Head of caudate nucleus (tissue), 42 donors: ENCODE data around the gene PDZD2.
"Not testable (repeated sequence)": the region's sequence is repeated elsewhere in the genome, so short reads cannot be mapped to it uniquely, and the experiment has no call there.

ENCODE experiments used
- DNase-seq, 42 donors: peaks; one replicate each; pipeline versions ENCODE4 v3.0.0 to v3.0.0-alpha.2; 2020 to 2021; ENCODE audit warnings: mixed read lengths in 7 of 42
- intact Hi-C: fragments of 100-400 bp; cut with DNase I; formaldehyde crosslinking; loops from one replicate; pipeline ENCODE4 v1.15.0; 2022

Gene PDZD2

GRCh38 chr5:31722111-31722510, 83.2 kb downstream of the PDZD2 start:
- intact Hi-C loops: no loop called here
- DNase-seq: no peak

GRCh38 chr5:31725996-31726395, 87.1 kb downstream of the PDZD2 start:
- intact Hi-C loops: no loop called here
- no peak for DNase-seq

DNA sequence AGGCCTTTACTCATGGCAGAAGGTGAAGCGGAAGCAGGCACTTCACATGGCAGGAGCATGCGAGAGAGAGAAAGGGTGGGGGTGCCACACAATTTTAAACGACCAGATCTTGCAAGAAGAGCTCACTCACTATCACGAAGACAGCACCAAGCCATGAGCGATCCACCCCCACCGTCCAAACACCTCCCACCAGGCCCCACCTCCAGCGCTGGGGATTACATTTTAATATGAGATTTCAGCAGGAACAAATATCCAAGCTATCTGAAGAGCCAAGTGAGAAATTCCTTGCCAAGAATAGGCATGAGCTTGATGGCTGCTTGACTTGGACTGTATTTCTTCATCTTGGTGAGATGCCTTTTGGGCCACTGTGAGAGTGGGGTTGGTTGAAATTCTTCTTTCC, 88.0 kb downstream of the PDZD2 start:
- peak in 37 of 42 donors; percentile 23 to 84 (median 58) for DNase-seq
- intact Hi-C loops: no loop called here

GRCh38 chr5:31728039-31728438, 89.1 kb downstream of the PDZD2 start:
- DNase-seq: no peak
- intact Hi-C loops: no loop called here

DNA sequence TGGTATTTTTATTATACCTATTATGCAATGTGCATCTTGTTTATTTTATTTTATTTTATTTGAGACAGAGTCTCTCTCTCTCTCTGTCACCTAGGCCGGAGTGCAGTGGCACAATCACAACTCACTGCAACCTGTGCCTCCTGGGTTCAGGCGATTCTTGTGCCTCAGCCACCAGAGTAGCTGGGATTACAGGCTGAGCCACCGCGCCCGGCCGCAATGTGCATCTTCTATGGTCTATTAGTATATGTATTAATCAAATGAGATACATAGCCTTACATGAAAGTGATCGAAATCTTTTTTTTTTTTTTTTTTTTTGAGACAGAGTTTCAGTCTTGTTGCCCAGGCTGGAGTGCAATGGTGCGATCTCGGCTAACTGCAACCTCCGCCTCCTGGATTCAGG, 89.9 kb downstream of the PDZD2 start:
- DNase-seq, intact Hi-C loops: not testable (repeated sequence)

- no peak for DNase-seq
- intact Hi-C loops: loop anchor here (5.0 kb wide), 1 partner anchor 93 kb away; the partner anchor contains the start of gene PDZD2
Measured at GRCh38 chr5:31730139-31730538, 91.2 kb downstream of the PDZD2 start.

GRCh38 chr5:31731016-31731415, 92.1 kb downstream of the PDZD2 start:
- DNase-seq: no peak
- intact Hi-C loops: loop anchor here (5.0 kb wide), 1 partner anchor 94 kb away; the partner anchor contains the start of gene PDZD2

DNA sequence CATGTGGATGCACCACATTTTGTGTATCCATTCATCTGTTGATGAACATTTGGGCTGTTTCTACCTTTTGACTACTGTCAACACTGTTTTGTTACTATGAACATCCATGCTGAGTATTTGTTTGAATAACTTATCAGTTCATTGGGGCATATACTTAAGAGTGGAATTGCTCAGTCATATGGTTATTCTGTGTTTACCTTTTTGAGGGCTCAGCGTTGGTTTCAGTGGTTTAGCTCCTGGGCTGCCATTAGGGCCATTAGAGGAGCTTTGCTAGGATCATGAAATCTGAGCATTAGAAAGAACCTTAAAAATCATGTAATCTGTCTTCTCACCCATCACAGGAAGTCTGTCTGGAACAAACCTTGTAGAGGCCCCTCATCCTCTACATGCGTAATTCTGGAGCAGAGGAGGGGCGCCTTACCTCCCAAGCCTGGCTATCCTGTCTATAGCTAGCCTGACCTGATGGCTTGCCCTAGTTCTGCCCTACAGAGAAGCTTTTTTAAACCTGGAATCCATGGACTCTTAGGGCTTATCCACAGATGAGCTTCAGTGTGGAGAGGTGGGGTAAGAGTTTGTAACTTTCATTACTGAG, 92.9 kb downstream of the PDZD2 start:
- DNase-seq: no peak
- intact Hi-C loops: loop anchor here (5.0 kb wide), 1 partner anchor 95 kb away; the partner anchor contains the start of gene PDZD2

- intact Hi-C loops: loop anchor here (5.0 kb wide), 1 partner anchor 96 kb away; the partner anchor contains the start of gene PDZD2
- not testable (repeated sequence) for DNase-seq
Measured at GRCh38 chr5:31732821-31733220, 93.9 kb downstream of the PDZD2 start.

DNA sequence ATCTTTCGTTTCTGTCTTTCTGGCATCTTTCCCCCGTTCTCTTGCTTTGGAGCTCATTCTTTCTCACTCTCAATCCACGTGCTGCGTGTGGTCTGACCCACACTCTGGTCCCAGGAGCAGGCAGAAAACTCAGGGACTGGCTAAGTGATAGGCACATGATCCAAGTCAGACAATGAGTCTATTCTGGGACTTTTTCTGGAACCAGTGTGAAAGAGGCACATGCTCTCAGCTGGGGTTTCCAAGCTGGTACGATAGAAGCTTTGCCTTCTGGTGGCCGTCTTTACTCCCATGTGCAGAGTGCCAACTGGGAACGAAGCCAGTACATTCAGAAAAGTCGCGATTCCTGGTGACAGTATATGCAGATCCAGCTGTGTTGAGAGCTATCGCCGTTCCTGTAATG, 94.4 kb downstream of the PDZD2 start:
- intact Hi-C loops: loop anchor here (5.0 kb wide), 1 partner anchor 96 kb away; the partner anchor contains the start of gene PDZD2
- peak; percentile 29 to 94 (median 76) for DNase-seq

DNA sequence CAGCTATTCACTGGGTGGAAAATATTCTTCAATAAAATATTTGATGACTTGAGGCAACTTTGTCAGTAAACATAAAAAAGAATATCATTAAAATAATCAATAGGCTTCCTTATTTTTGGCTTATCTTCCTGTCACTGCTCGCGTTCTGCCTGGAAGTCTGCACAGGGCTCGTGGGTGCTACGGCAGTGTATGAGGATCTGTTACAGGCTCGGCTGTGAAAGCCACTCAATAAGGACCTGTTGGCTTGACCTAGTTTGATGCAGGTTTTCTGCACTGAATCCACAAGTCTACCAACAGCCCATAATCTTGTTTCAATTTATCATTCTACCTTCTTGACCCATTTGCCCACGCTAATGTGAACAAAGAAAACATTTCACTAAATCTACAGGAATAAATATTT, 97.2 kb downstream of the PDZD2 start:
- peak in 4 of 42 donors; percentile 28 to 58 (median 38) for DNase-seq
- intact Hi-C loops: no loop called here

DNA sequence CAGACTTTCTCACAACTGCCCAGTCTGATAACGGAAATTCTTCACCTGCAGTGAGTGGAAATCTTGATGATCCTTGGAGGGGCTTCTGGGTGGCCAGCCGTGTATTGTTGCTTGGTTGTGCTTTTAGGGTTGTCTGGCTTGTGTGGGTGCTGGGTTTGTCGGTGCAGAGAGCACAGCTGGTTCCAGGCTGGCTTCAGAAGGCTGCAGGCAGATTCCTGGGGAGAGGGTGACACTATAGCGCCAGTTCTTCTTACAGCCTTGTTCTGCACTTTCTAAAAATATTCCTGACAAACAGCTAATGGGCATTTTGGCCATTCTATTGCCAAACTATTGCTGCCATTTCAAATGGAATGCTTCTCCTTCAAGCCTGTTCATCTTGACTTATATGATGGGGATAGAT, 99.3 kb downstream of the PDZD2 start:
- intact Hi-C loops: no loop called here
- peak in 1 of 42 donors; percentile 33 for DNase-seq

GRCh38 chr5:31741496-31741895, 102.6 kb downstream of the PDZD2 start:
- peak in 39 of 42 donors; percentile 32 to 83 (median 60) for DNase-seq
- intact Hi-C loops: no loop called here

DNA sequence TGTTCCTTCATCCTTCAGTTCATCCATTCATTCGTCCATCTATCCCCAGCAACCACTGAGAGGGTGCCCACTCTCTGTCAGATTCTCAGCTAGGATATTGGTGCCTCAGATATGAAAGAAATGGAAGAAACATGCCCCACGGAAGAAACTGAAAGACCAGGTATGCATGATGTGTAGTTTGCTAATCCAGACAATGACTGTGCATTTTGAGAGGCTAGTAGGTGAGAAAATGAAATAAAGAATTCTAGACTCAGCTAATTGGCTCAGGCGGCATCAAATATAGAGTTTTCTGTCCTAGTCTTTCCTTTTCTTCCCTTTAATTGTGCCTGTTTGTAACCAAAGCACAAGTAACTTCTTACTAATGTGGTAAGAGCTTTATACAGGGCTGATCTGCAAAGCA, 104.7 kb downstream of the PDZD2 start:
- no peak for DNase-seq
- intact Hi-C loops: no loop called here

DNA sequence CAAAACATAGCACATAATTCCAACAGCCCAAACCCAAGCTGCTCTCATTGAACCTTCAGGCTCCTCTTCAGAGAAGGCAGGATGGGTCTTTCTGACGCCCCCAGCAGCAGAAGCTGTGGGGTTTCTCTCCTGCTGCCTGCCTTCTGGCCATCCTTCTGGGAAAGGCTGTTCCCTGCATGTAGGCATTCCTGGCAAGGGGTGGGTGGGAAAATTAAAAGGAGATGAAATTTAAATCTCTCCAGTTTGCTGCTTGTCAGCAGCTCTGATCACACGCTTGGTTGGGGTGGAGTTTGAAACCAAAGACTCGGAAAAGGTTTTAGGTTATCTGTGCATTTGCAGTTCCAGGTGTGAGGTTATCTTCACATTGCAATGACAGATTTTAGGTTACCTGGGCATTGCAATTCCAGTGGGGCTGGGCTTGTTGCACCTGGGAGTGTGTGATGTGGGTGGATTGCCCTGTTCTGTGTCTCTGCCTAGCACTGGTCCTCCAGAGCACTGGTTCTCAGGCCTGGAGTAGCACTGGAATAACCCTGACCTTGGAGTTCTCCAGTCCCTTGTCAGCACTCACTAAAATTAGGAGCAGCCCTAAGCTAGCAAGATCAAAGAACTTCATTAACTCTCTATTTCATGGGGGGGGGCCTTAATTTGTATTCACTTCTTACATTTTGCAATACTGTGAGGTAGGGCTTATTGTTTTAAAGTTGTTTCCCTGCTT, 109.7 kb downstream of the PDZD2 start:
- DNase-seq: peak in 23 of 42 donors; percentile 21 to 83 (median 54)
- intact Hi-C loops: no loop called here

DNA sequence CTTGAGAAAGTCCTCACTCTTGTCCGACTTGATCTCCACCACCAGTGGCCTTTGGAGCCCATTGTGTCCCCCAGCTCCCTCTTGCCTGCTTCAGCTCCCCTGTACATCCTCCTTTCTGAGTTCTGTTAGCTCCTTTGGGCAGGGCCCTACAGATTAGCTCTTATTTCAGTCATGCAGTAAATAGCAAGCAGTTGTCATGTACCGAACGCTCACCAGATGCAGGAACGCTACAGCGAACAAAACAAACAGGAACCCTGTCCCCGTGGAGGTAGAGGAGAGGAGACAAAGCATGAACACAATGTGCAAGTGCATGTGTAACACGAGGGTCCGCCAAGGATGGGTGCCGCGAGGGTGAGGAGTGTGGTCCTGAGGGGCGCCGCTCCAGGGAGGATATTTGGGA, 111.3 kb downstream of the PDZD2 start:
- no peak for DNase-seq
- intact Hi-C loops: no loop called here

DNA sequence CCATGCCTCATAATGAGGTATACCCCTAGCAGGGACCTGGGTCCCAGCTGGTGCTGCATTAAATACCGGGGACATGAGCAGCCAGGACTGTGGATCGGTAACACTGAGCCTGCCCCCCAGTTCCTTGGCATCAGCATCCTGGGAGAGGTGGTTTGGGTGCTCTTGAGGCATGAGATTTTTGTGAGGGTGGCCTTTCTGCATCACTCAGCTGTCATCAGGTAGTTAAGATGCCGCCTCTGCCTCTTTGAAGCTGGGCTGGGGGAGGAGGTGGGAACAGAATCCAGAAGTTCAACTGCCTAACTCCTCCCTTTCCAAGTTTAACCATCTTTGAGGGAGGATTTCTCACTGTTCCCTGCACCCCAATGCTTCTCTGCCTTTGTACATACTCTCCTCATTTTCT, 112.7 kb downstream of the PDZD2 start:
- intact Hi-C loops: no loop called here
- DNase-seq: peak in 41 of 42 donors; percentile 28 to 94 (median 71)

DNA sequence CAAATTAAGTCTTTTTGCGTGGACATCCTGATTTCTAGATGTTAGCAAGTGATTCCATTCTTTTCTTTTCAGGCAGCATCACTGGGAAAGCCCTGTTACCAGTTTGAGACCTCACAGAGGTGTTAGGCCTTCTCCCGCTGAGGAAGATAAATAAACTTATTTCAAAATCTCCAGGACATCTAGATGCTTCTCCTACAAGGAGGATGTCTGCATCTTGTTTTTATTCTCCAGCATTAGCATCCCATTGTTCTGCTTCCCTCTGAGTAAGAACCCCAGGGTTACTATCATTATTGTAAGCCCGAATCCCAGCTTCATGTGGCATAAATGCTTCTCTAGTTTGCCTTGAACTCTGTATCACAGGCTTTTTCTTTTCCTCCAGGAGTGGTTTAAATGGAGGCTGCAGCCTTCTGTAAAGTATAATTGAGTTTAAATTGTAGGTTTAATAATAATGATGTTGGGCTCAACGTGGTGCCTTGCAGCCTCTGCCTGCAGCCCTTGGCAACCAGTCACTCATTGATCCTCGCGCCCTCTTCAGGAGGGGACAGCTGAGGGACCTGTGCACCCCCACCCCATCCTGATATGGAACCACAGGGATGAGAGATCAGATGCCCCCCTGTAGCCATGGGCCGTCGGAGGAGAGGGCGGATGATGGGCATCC, 114.9 kb downstream of the PDZD2 start:
- no peak for DNase-seq
- intact Hi-C loops: no loop called here

GRCh38 chr5:31754358-31754704, 115.4 kb downstream of the PDZD2 start:
- DNase-seq: no peak
- intact Hi-C loops: no loop called here
